GM21526 (cell line): ENCODE results near the gene CMTM4.
"Not testable (repeated sequence)": the region's sequence is repeated elsewhere in the genome, so short reads cannot be mapped to it uniquely, and the experiment has no call there.

Source experiments
- ATAC-seq: cut with Tn5 transposase; IDR thresholded peaks from one replicate; pipeline ENCODE4 v1.9.1; 2021; ENCODE audit warnings: moderate library complexity; ENCODE audit not compliant: unreplicated experiment, low FRiP score

Gene CMTM4

DNA sequence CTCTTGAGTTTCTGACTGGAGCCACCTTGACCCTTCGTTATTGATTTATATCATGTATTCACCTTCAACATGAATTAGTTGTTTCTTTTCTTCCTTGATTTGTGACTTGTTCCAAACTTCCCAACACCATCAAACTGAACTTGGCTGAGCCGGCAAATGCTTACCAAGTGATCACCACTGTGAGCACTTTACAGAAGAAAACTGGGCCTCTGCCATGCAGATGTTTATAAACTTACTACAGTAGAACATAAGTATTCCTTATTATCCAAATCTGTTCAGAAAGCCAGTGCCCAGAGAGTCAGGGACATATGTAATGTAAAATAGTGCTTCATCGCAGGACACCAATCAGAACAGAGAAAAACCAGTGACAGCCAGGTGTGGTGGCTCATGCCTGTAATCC lies 19.9 kb downstream of the CMTM4 start:
- no peak for ATAC-seq

DNA sequence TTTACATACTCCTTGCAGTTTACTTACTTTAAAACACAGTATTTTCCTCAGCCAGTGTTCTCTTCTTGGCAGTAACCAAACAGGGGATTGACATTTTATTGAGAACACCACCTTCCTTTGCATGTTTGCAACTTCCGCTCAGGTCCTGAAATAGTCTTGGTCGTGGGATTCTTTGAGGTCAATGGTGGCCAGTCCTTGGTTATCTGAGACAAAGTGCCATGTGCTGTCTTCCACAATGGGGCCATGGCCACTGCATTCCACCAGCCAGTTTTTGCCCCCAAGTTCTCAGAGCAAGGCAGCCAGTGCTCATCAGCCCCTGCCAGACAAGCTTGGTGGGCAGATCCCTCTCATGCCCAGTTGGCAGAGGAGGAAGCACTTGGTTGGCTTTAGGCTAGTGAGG lies 22.9 kb downstream of the CMTM4 start:
- no peak for ATAC-seq

- no peak for ATAC-seq
Measured at GRCh38 chr16:66670691-66671388, 25.7 kb downstream of the CMTM4 start.

GRCh38 chr16:66668777-66669444 lies 27.6 kb downstream of the CMTM4 start:
- ATAC-seq, result no peak

GRCh38 chr16:66667944-66668343 lies 28.6 kb downstream of the CMTM4 start:
- ATAC-seq, result no peak

DNA sequence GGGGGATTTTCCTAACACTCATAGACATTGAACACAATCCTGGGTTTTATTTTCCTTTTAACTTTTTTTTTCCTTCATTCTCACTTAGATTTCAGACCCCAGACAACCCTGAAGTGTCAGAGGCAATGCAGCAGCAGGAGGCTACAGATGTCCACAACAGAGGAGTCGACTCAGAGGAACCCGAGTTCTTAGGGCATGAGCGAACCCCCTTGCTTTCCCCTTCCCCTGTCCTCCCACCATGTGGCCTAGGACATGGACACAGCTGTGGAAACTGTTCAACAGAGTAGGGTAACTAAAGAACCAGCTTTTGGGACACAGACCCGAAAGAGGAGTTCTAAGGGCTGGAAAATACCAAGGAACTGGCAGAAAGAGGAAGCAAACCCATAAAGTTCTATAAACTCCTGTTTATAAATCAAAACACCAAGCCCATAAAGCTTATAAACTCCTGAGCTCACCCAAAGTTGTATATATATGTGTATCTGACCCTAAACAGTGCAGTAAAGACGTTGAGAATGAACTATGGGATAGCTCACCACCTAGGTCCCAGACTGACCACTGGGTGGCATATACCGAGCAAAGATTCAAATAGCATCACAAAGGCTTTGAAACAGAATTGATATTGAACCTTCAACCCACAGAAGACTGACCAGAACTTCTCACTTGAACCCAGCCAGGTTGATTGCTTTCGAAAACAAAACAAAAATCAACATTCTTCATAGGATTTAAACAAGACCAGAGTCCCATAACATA lies 33.9 kb downstream of the CMTM4 start:
- ATAC-seq, result no peak

DNA sequence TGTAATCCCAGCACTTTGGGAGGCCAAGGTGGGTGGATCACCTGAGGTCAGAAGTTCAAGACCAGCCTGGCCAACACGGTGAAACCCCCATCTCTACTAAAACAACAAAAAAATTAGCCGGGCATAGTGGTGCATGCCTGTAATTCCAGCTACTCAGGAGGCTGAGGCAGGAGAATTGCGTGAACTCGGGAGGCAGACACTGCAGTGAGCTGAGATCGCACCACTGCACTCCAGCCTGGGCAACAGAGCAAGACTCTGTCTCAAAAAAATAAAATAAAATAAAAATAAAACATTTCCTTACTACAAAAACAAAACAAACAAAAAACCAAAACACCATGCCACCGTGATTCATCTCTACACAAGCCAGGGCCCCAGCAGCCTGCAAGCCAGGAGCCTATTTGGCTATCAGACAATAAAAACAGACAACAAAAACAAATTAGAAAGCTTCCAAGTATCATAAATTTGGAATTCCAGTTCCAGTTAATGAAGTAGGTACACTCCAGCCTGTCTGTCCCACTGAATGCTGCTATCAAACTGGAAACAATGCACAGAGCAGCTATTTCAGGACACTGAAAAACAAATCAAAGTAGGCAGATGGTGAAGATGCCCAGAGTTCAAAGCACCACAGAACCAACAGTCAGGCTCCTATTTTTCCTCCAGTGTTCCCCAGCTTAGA lies 34.7 kb downstream of the CMTM4 start:
- ATAC-seq, result not testable (repeated sequence)

DNA sequence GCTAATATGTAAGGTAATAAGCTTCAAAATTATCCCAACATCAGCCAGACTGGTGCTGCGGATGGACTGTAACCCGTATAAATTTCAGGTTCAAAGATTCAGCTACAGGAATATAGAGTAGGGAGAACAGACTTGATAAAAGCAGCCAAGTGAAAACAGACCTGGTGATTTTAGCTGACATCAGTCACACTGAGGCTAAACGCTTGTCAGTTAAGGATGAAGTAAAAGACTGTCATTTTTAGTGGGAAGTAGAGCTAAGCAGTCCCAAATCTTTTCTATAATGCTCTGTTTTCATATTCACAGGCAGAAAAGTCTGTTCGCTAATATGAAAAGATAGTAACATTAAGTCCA lies 35.4 kb downstream of the CMTM4 start:
- ATAC-seq, result no peak

- no peak for ATAC-seq
Measured at GRCh38 chr16:66660422-66661209, 35.9 kb downstream of the CMTM4 start.

DNA sequence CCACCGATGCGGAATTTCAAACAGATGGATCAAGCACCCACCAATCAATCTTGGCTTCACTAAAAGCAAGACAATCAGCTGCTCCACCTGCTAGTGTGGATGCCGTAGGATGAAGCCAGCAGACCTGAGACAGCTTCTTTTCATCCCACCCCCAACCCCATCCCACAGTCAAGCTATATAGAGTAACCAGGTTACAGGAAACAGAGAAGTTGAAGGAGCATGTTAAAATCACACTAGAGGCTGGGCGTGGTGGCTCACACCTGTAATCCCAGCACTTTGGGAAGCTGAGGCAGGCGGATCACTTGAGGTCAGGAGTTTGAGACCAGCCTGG lies 37.7 kb downstream of the CMTM4 start:
- no peak for ATAC-seq

DNA sequence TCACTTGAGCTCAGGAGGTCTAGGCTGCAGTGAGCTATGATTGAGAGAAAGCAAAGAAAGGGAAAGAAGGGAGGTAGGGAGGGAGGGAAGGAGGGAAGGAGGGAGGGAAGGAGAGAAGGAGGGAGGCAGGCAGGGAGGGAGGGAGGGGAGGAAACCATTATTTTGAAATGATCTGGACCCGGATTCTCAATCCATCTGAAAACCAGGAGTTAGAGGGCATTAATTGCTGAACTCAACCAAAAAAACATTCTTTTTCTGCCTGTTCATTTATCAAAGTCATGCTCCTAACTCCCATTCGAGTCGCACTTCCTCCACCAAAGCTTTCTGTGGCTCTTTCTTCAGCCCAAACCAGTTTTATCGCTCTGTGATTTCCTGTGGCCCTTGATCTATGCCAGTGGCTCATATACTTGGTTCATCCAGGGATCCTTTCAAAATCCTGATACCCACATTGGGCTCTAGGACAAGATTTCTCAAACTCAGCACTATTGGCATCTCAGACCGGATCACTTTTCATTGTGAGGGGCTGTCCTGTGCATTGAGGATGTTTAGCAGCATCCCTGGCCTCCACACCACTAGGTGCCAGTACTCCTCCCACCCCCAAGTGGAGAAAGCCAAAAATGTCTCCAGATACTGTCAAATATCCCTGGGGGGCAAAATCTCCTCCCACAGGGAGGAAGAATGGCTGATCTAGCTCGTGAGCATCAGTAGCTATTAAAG lies 38.2 kb downstream of the CMTM4 start:
- no peak for ATAC-seq

- ATAC-seq, result no peak
Measured at GRCh38 chr16:66656547-66656946, 40.0 kb downstream of the CMTM4 start.

DNA sequence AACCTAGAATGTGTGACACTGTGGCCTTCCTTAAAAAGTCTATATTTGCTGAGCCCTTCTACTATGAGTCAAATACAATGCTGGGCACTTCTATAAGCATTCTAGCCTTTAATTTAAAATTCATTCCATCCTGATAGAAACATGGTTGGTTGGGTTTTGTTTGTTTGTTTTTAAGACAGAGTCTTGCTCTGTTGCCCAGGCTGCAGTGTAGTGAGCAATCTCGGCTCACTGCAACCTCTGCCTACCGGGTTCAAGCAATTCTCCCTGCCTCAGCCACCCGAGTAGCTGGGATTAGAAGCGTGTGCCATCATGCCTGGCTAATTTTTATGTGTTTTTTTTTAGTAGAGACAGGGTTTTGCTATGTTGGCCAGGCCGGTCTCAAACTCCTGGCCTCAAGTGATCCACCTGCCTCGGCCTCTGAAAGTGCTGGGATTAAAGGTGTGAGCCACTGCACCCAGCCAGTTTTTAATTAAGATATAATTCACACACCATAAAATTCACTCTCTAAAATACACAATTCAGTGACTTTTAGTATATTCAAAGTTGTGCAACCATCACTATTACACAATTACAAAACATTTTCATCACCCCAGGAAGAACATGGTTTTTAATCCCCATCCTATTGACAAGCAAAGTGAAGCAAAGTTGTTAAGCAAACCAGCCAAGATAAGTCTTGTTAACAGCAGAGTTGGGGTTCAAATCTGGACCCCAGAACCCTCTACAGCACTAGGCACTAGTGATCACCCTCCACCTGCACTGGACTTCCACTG lies 42.8 kb downstream of the CMTM4 start:
- ATAC-seq, result no peak

GRCh38 chr16:66652661-66653360 lies 43.7 kb downstream of the CMTM4 start:
- no peak for ATAC-seq

DNA sequence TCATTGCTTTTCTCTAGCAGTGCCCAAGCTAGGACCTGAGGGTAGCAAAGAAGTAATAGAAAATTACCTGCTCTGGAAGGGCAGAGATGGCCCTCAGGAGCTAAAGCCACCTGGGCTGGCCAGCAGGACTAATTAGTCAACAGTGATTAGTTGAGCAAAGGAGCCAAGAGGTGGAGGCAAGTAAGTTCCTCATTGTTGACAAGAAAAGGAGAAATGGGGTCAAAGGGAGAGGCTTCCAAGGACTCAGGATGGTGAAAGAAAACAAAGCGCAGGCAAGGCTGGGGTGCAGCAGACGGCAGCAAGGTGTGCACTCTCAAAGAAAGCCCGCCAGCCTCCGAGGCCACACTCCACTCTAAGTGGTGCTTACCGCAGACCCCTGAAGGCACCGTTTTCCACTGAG lies 44.6 kb downstream of the CMTM4 start:
- no peak for ATAC-seq

GRCh38 chr16:66651474-66651765 lies 45.1 kb downstream of the CMTM4 start:
- ATAC-seq, result no peak

GRCh38 chr16:66650707-66651473 lies 45.7 kb downstream of the CMTM4 start:
- ATAC-seq, result peak; percentile 83

DNA sequence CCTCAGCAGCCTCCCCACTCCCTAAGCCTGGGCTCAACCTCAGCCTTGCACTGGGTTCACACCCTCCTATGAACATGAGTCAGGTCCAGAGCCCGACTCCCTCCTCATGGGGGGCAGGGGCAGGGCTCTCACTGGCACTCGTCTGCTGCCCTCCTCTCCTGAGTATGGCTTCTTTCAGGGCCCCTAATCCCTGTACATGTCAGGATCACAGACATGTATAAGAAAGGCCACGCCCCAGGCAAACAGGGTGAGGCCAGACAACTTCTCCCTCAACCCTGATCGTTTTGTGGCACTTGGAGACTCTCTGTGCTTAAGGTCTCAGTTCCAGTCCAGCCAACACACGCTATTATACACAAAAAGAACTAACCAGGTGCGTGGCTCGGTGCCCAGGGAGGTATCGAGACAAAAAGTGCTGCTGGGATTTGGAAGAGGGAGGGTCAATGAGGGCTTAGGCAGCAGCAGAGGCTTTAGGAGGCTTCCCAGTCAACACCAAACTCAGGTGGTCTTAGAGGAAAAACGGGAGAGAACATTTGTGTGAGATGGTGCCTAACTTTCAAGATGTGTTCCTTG lies 46.8 kb downstream of the CMTM4 start:
- no peak for ATAC-seq
